ENCODE results near the gene EML4. TPM values are rescaled to one million over a fixed set of nuclear protein-coding genes. Genes with fewer than 3 reads are reported as not detected.

Gene EML4
- total and polyA plus RNA-seq, 5 experiments from 2014 or later, result 37.8 to 111 (median 48.1) TPM

DNA sequence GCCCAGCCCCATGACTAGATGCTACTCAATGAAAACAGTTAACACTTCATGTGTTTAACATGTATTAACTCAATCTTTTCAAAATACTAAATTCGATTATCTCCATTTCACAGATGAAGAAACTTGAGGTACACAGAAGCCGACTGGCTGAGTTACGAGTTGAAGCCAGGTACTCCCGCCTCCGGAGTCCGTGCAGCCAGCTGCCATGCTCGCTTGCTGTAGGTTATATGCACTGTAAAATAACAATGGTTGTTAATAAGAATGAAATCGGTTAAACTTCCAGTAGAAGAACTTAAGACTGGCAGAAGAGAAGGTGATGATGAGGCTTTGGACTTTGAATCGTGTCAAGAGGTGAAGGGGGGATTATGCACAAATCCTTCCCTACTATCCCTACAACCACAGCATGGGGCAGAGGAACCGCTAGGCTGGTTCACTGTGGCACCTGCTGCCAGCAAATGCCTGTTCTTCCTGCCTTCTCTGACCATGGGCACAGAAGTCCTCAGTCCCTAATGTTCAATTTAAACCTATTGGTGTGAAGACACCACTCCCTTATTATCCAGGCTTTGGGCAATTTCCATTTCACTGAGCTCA, 166.5 kb downstream of the EML4 start:
- no peaks in the 10 kb centered on the region for H3K27me3 Mint-ChIP-seq
- H3K4me1 Mint-ChIP-seq, result peaks cover 6 to 11% (median 9%) of the 10 kb centered on the region in 4 donors
- no peak overlapping the region for H3K4me3 Mint-ChIP-seq
- peak overlapping the region in 2 of 10 donors; percentile 15 to 21 for H3K27ac Mint-ChIP-seq
- peaks cover 0 to 17% (median 2%) of the 10 kb centered on the region in 9 donors for H3K9me3 Mint-ChIP-seq
- DNase-seq (no peak), ATAC-seq (no peak)
- peaks cover 44 to 79% (median 54%) of the 10 kb centered on the region in 3 donors for H3K36me3 Mint-ChIP-seq
- POLR2A ChIA-PET, result no interaction called here

GRCh38 chr2:42336361-42336965, 167.3 kb downstream of the EML4 start:
- Mint-ChIP-seq H3K4me3 (no peak overlapping the region), H3K27me3 (no peaks in the 10 kb centered on the region), H3K4me1 (peaks cover 8 to 19% (median 14%) of the 10 kb centered on the region in 4 donors), H3K27ac (peak overlapping the region in 4 of 10 donors; percentile 21 to 48 (median 38)), H3K9me3 (peaks cover 0 to 17% (median 2%) of the 10 kb centered on the region in 9 donors), H3K36me3 (peaks cover 44 to 75% (median 56%) of the 10 kb centered on the region in 3 donors)
- DNase-seq, result no peak
- POLR2A ChIA-PET, result no interaction called here
- ATAC-seq, result no peak

- H3K4me3 Mint-ChIP-seq, result no peak overlapping the region
- peaks cover 17 to 28% (median 23%) of the 10 kb centered on the region in 4 donors for H3K4me1 Mint-ChIP-seq
- peaks cover 0 to 17% (median 2%) of the 10 kb centered on the region in 9 donors for H3K9me3 Mint-ChIP-seq
- no peak for ATAC-seq
- no peaks in the 10 kb centered on the region for H3K27me3 Mint-ChIP-seq
- no peak for DNase-seq
- peaks cover 44 to 65% (median 56%) of the 10 kb centered on the region in 3 donors for H3K36me3 Mint-ChIP-seq
- peak overlapping the region in 3 of 10 donors; percentile 5 to 84 (median 68) for H3K27ac Mint-ChIP-seq
- POLR2A ChIA-PET, result no interaction called here
Measured at GRCh38 chr2:42337356-42337820, 168.2 kb downstream of the EML4 start.

- Mint-ChIP-seq H3K36me3 (peaks cover 40 to 61% (median 56%) of the 10 kb centered on the region in 3 donors), H3K9me3 (peaks cover 0 to 17% (median 2%) of the 10 kb centered on the region in 9 donors), H3K27ac (peak overlapping the region in 4 of 10 donors; percentile 15 to 84 (median 48)), H3K27me3 (no peaks in the 10 kb centered on the region), H3K4me3 (no peak overlapping the region), H3K4me1 (peaks cover 20 to 33% (median 27%) of the 10 kb centered on the region in 4 donors)
- POLR2A ChIA-PET, result no interaction called here
- no peak for ATAC-seq
- no peak for DNase-seq
Measured at GRCh38 chr2:42337846-42338566, 168.9 kb downstream of the EML4 start.

DNA sequence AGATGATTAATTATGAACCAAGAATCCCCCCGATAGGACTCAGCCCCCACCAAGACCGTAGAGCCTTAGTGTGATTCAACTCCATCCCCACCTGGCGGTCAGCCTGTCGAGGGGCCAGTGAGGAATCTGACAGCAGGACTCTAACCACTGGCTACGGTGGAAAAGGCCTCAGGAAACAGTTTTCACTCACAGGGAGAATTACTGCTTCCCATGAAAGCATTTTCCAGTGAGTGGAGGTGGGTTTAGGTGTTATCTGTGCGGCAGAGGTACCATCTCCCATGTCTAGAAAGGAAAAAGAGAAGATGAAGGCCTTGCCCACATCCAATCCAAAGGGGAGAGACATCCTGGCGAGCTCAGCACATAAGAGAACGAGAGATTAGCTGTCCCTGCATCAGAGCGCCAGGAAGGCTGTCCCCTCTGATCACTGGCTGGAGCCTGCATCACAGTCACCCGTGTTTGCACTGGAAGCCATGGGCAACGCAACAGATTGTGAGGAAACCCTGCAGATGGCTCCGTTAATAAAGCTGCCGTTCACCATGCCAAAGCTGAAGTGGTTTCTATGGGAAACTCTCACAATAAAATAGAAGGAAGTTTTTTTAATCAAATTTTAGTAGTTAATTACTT, 169.5 kb downstream of the EML4 start:
- POLR2A ChIA-PET, result no interaction called here
- H3K4me3 Mint-ChIP-seq, result no peak overlapping the region

DNA sequence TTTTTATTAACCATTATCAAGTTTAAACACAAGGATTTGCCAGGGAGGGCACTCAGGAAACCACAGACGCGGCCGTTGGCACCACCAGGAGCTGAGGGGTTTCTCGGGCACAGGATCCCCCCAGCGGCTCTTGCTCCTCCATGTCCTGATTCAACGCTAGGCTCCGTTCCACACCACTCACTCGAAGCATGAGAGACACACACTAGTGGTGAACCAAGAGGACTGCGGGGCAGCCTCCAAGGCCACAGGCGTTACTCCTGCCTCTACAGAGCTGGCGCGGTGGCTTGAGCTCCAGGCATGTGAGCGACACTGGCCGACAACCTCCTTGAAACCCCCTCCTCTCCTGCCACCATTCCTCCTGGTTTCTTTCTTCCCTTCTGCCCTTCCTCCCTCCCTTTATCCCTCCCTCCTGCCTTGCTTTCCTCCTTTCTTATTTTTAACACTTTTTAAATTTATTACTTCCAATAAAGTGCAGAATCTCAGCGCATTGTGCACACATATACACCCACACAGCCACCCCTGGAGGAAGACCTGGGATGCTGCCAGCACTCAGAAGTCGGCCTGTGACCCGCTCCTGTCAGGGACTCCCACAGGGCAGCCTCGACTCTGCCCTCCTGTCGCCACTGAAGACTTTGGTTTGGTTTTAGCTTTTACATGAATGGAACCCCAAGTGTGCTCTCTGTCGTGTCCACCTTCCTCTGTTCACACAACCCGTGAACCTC, 170.2 kb downstream of the EML4 start:
- ATAC-seq, result no peak
- Mint-ChIP-seq H3K36me3 (peaks cover 34 to 58% (median 43%) of the 10 kb centered on the region in 3 donors), H3K27me3 (no peaks in the 10 kb centered on the region), H3K4me3 (peak overlapping the region in 1 of 10 donors; percentile 20), H3K27ac (peak overlapping the region in 7 of 10 donors; percentile 15 to 85 (median 65)), H3K4me1 (peaks cover 23 to 41% (median 33%) of the 10 kb centered on the region in 4 donors), H3K9me3 (peaks cover 0 to 17% (median 2%) of the 10 kb centered on the region in 9 donors)
- no peak for DNase-seq
- POLR2A ChIA-PET, result no interaction called here

More for the DNA sequence above, 169.5 kb downstream of the EML4 start:
- peaks cover 34 to 61% (median 50%) of the 10 kb centered on the region in 3 donors for H3K36me3 Mint-ChIP-seq
- ATAC-seq, result no peak
- peaks cover 23 to 40% (median 32%) of the 10 kb centered on the region in 4 donors for H3K4me1 Mint-ChIP-seq
- no peak for DNase-seq
- peak overlapping the region in 7 of 10 donors; percentile 15 to 66 (median 29) for H3K27ac Mint-ChIP-seq
- peaks cover 0 to 17% (median 2%) of the 10 kb centered on the region in 9 donors for H3K9me3 Mint-ChIP-seq
- no peaks in the 10 kb centered on the region for H3K27me3 Mint-ChIP-seq

DNA sequence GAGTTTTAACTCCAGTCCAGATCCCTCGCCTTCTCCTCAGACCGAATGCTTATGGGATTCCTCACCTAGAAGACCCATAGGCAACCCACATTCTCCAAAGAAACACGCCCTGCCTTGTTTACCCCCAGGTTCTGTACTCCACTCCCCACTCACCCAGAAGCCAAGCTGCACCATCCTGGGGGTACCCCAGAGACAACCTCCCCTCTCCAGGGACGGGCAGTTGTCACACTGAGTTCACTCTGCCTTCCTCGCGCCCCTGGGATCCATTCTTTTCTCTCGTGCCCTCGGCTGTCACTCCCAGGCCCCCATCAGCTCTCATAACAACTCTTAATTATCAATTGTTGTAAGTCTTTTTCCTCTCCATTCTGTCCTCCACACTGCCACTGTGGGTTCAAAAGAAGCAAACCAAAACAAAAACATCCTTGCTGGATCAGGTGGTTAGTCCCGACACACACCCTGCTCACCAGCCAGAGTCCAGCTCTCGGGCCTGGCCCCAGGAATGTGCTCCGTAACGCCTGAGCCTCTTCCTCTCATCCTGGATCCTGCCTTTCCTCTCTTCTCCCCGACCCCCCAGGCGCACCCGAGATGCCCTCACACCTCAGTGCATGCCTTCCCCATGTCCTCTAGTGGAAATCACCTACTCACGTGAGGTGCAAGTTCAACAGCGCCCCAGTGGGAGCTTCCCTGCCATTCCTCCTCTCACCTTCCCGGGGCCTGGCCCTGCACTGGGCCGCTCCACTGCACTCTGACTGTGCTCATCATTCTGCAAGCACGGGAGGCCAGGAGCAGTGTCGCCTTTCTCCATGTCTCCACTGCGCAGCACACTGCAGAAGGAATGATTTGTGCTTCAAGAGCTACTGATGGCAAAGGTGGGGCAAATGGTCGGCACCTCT, 171.1 kb downstream of the EML4 start:
- Mint-ChIP-seq H3K27ac (peak overlapping the region in 9 of 10 donors; percentile 64 to 87 (median 67)), H3K27me3 (no peaks in the 10 kb centered on the region), H3K4me3 (peak overlapping the region in 1 of 10 donors; percentile 15), H3K9me3 (peaks cover 0 to 17% (median 2%) of the 10 kb centered on the region in 9 donors), H3K4me1 (peaks cover 23 to 41% (median 33%) of the 10 kb centered on the region in 4 donors), H3K36me3 (peaks cover 34 to 63% (median 40%) of the 10 kb centered on the region in 3 donors)
- no peak for DNase-seq
- ATAC-seq, result no peak
- POLR2A ChIA-PET, result no interaction called here

DNA sequence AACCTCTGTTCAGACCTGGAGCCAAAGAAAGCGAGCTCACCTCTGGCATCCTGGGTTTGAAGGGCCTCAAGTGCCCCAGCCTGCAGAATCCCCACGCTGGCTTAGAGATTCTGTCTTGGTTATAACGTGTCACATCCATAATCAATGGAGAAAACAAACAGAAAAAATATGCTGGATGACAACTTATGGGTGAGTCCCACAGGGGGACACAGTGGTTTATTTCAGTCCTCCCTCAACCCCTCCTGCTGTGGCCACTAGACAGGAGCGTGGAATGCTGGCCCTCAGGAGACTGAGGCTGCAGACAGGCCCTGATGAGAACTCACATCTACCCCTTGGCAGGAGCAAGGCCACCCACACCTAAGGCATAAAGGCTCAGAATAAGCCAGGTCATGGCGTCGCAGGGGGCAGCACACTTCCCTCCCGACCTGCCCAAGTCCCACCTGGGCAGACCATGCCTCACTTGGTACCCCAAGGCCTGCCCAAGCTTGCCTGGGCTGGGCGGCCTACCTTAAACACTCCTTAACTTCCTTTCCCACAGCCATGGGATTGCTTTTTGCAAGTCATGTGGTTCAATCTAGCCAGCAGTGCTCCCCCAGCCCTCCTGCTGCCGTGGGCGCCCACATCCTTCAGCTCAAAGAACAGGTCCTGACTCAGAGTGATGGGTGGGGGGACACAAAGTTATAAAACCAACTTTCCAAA, 171.9 kb downstream of the EML4 start:
- Mint-ChIP-seq H3K27ac (peak overlapping the region in 9 of 10 donors; percentile 49 to 91 (median 72)), H3K4me1 (peaks cover 23 to 41% (median 34%) of the 10 kb centered on the region in 4 donors), H3K36me3 (peaks cover 26 to 62% (median 44%) of the 10 kb centered on the region in 3 donors), H3K4me3 (peak overlapping the region in 1 of 10 donors; percentile 36), H3K9me3 (peaks cover 0 to 17% (median 2%) of the 10 kb centered on the region in 9 donors), H3K27me3 (no peaks in the 10 kb centered on the region)
- ATAC-seq, result peak in 1 of 2 donors; percentile 38
- no peak for DNase-seq
- POLR2A ChIA-PET, result no interaction called here

DNA sequence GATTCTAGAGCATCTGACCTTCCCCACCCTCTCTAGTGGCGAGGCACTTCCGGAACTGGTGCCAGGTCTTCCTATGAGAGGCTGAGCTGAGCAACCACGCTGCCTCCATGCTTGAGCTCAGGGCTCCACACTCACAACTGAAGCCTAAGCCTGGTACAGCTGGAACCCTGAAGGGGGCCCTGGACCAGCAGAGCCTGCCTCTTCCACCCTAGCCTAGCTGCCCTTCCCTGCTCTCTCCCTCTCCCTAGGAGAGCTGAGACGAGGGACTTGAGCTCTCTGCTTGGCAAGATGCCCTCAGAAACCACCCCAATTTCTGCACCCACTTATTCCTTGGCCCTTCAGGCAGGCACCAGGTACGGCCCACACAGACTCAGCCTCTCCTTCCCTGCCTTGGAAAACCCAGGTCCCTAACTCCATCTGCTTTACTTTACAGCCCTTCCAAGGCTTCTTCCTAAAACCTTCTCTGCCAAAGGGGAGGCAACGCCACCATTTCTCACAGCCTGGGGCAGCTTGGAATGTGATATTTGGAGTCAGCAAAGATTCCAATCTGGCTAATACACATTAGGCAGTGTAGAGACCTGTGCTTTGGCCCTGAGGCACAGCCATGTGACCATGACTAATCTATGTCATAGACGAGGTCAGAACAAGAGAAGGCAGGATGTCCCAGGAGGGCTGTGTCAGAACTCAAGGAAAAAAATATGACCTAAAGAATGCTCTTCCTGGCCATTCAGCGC, 173.1 kb downstream of the EML4 start:
- peak overlapping the region; percentile 60 to 91 (median 84) for H3K27ac Mint-ChIP-seq
- H3K36me3 Mint-ChIP-seq, result peaks cover 23 to 64% (median 34%) of the 10 kb centered on the region in 3 donors
- ATAC-seq (peak; percentile 34 to 44), DNase-seq (no peak)
- H3K9me3 Mint-ChIP-seq, result peaks cover 0 to 14% (median 2%) of the 10 kb centered on the region in 9 donors
- peaks cover 24 to 41% (median 36%) of the 10 kb centered on the region in 4 donors for H3K4me1 Mint-ChIP-seq
- peak overlapping the region in 4 of 10 donors; percentile 14 to 35 (median 15) for H3K4me3 Mint-ChIP-seq
- no peaks in the 10 kb centered on the region for H3K27me3 Mint-ChIP-seq
- POLR2A ChIA-PET, result interaction anchor here (1.2 kb wide), 1 partner anchor 57 kb away, joined by 4 read pairs; no protein-coding TSS in a partner anchor

DNA sequence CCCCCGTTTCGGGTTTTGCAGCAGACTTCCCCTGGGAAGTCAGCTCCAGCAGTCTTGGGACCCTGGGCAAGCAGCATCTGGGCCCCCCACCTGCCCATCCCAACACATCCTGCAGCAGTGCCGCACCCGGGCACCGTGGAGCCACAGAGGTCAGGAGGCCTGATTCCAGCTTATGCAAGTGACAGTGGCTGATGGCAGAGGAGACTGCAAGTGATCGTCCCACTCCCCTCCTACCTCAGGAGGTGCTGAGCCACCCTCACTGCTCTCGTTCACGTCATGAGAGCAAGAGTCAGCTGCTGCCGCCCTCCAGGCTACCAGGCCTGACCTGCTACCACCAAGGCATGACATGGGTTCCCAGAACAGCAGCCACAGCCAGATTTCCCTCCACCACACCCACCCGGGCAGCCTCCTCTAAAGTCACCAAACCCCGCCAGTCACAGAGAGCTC, 173.7 kb downstream of the EML4 start:
- H3K27me3 Mint-ChIP-seq, result no peaks in the 10 kb centered on the region
- peaks cover 0 to 8% (median 0%) of the 10 kb centered on the region in 9 donors for H3K9me3 Mint-ChIP-seq
- peak overlapping the region in 7 of 10 donors; percentile 56 to 87 (median 75) for H3K27ac Mint-ChIP-seq
- peaks cover 24 to 43% (median 36%) of the 10 kb centered on the region in 4 donors for H3K4me1 Mint-ChIP-seq
- POLR2A ChIA-PET, result interaction anchor here (1.2 to 1.4 kb wide), 2 partner anchors 18 to 57 kb away, joined by 4 read pairs; partner anchors contain the start of gene COX7A2L
- no peak for ATAC-seq
- H3K36me3 Mint-ChIP-seq, result peaks cover 18 to 63% (median 30%) of the 10 kb centered on the region in 3 donors
- peak overlapping the region in 2 of 10 donors; percentile 20 to 42 for H3K4me3 Mint-ChIP-seq
- no peak for DNase-seq
